ENCODE data around the gene PLVAP.
A peak's percentile ranks its signal among the peaks of the same experiment; 100 is the strongest.
"Not testable (repeated sequence)": the region's sequence is repeated elsewhere in the genome, so short reads cannot be mapped to it uniquely, and the experiment has no call there.

PLVAP gene

GRCh38 chr19:17398902-17399527 lies 21.9 kb upstream of the PLVAP start:
- DNase-seq: no peak

DNA sequence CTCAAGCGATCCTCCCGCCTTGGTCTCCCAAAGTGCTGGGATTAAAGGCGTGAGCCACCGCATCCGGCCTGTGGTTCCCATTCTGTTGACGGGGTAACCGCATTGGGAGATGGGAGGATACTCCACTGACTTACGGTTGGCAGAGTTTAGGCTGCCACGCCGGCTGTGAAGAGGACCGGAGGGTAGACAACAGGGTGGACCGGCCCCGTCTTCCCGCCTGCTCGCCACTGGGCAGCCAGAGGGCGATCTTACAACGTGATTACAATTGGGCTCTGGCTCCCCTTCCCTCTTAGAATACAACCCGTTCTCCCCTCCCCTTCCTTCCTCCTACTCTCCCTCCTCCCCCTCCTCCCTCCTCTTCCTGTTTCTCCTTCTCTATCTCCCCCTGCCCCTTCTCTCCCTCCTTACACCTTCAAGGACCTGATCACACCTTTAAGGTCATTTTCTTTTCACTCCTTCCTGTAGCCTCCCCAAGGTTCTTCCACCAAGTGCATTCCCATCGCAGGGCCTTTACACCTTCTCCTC lies 17.8 kb upstream of the PLVAP start:
- DNase-seq: peak; percentile 76

DNA sequence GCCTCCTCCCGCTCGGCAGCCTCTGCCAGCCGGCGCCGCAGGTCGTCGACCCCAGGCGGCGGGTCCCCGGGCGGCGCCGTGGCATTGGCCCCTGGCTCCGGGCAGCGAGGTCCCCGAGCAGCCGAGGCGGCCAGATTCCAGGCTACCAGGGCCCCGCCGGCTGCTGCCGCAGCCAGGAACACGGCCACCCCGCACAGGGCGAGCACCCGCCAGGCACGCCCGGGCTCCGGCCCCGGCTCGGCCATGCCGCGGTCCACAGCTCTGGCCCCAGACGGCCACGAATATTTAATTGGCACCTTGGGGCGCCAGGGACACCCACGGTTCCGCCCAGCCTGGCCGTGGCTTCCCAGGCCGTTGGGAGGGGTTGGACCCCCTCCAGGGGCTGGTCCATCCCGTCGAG lies 16.8 kb upstream of the PLVAP start, which contains the start of gene CCDC194:
CCDC194 (minus strand) TSS at position 283 of the 400 bp plus-strand sequence; CDS start at position 245, 38 bp downstream.
- DNase-seq: no peak

DNA sequence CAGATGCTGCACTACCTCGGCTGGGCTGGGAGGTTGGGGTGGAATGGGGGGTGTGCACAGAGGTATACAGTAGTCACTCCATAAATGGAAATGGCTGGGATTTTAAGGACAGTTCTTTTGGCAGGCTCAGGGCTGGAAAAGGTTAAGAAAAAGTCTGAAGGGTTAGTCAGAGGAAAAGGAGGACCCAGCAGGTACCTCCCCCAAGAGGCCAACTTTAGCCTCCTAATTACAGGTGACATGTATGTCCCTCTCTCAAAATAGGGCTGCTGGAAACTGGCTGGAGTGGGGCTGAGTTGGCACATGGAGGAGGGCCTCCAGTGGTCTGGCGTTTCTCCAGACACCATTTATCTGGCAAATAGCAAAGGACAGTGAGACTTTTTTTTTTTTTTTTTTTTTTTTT lies 15.9 kb upstream of the PLVAP start:
- no peak for DNase-seq

DNA sequence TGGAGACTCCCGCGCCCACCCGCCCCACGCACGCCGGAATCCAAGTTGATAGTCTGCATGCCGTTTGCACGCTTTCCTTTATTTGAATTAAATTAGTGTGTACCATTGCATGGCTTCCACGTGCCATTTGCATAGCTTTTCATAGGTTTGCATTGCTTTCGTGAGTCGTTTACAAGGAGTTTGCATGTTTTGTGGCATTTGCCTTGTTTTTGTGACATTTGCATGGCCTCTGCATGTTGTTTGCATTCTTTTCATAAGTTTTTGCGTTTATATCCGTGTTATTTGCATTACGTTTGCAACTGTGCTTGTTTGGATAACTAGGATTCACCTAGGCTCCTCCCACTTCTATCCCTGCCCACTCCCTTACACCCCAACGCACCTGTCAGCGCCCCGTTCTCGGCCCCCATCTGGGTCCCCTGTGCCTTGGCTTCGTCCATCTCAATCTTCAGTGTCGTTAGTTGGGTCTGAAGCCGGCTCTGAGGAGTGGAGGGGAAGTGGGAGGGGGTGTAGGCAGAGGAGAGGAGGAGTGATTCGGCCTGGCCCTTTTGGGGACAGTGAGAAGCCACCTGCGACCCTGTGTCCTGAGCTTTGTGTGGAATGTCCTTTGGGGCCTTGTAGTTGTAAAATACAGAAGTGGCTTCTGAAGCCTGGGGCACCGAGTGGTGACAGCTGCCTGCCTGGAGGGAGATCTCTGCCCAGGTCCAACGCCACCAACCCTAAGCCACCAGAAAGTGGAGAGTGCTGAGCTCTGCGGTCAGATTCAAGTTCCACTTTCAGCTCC lies 14.4 kb upstream of the PLVAP start:
- no peak for DNase-seq

DNA sequence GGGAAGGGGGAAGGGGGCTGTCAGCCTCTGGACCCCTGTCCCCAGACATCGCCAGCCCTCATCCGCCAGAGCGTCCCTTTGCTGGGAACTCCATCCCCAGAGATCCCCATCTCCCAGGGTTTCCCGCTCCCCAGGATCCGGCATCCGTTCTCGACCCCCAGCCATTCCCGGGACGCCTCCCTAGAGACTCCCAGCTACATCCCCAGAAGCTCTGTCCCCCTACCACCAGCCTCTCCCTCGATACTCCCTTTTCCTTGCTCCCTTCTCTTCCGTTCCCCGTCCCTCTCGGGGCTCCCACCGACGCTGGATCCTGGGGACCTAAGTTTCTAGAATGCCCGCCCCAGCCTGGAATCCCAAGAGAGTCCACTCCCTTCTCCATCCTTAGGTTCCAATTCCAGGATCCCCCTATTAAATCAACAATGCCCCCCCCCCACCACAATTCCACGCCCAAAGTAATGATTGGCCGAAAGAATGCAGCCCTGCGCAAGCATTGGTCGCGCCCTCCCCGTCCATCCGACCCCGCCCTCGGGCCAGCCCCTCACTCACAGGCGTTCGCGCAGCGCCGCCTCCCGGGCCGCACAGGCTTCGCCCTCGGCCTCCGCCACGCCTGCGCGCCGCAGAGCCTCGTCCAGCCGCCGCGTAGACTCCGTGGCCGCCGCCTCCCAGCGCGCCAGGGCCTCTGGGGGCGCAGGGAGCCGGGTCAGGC lies 13.7 kb upstream of the PLVAP start:
- peak; percentile 96 for DNase-seq

GRCh38 chr19:17389957-17390664 lies 13.0 kb upstream of the PLVAP start:
- peak; percentile 21 for DNase-seq

DNA sequence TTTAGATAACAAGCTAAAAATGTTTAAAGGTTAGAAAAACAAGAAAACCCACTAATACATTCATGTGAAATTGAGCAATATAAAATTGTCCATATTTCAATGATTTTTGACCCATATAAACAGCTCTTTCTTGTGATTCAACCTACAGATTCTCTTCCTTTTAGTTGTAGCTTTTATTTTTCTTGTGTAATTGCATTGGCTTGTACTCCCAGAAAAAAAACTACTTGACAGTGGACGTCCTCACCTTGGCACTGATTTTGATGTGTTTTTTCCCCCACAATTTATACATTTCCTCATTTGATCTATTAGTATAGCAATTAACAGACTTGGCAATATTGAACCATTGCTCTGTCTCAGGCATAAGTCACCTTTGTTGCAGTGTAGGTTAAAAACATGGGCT lies 12.1 kb upstream of the PLVAP start:
- DNase-seq: no peak

- DNase-seq: peak; percentile 70
Measured at GRCh38 chr19:17385878-17386611, 8.9 kb upstream of the PLVAP start.

- no peak for DNase-seq
Measured at GRCh38 chr19:17380426-17381138, 3.4 kb upstream of the PLVAP start.

DNA sequence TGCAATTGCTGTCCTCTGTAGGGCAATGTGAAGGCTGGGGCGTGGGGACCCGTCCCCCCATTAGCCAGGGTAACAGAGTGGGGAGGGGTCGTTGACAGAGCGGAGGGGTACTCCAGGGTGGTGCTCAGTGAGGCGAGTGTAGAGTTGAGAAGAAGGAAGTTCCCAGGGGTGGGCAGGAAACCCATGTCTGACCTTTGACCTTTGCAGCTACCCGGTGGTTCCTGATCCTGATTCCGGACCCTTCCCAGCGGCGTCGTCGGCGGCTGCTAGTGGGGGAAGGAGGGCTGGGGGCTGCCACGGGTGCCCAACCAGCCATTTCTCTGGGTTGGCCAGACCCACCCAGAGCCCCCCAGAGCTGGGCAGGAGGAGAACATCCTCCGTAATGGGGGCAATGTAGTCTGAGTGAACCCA lies 2.1 kb upstream of the PLVAP start:
- DNase-seq: no peak

DNA sequence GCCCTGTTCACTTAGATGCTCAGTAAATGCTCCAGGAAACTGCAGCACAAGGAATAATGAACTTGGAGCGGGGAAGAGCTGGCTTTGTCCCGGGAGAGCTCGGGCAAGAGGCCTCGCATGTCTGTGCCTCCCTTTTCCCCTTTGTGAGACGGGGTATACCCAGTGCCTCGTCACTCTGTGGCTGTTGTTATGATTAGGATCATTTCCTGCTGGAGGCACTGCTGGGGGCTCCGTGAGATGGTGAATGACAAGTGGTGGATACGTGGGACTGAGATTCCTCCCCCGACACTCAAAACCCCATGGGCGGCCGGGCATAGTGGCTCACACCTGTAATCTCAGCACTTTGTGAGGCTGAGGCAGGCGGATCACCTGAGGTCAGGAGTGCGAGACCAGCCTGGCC lies 1.1 kb upstream of the PLVAP start:
- no peak for DNase-seq

DNA sequence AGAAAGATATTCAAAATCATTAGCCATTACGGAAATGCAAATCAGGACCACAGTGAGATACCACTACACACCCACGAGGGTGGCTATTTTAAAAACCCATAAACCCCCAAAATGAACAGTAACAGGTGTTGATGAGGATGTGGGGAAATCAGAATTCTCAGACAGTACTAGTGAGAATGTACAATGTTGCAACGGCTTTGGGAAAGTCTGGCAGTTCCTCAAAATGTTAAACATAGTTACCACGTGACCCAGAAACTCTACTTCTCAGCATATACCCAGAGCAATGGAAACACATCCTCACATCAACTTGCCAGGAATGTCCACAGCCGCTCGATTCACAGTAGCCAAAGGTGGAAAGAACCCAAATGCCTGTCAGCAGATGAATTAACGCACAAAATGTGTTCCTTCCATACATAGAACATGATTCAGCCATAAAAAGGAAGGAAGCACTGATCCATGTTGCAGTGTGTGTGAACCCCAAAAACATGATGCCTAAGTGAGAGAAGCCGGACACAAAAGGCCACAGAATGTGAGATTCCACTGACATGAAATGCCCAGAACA lies 7.0 kb downstream of the PLVAP start:
- DNase-seq: no peak

- DNase-seq: no peak
Measured at GRCh38 chr19:17365361-17365760, 11.8 kb downstream of the PLVAP start.

DNA sequence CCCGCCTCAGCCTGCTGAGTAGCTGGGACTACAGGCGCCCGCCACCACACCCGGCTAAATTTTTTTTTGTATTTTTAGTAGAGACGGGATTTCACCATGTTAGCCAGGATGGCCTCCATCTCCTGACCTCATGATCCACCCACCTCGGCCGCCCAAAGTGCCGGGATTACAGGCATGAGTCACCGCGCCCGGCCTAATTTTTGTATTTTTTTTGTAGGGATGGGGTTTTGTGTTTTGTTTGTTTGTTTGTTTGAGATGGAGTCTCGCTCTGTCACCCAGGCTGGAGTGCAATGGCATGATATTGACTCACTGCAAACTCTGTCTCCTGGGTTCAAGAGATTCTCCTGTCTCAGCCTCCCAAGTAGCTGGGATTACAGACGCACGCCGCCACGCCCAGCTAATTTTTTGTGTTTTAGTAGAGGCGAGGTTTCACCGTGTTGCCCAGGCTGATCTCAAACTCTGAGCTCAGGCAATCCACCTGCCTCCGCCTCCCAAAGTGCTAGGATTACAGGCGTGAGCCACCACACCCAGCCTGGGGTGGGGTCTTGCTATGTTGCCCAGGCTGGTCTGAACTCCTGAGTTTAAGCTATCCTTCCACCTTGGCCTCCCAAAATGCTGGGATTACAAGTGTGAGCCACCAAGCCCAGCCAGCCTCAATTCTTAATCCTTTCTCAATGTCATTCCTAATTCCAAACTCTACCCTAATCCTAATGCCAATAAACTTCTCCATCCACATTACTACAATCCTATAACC lies 13.1 kb downstream of the PLVAP start:
- DNase-seq: not testable (repeated sequence)

DNA sequence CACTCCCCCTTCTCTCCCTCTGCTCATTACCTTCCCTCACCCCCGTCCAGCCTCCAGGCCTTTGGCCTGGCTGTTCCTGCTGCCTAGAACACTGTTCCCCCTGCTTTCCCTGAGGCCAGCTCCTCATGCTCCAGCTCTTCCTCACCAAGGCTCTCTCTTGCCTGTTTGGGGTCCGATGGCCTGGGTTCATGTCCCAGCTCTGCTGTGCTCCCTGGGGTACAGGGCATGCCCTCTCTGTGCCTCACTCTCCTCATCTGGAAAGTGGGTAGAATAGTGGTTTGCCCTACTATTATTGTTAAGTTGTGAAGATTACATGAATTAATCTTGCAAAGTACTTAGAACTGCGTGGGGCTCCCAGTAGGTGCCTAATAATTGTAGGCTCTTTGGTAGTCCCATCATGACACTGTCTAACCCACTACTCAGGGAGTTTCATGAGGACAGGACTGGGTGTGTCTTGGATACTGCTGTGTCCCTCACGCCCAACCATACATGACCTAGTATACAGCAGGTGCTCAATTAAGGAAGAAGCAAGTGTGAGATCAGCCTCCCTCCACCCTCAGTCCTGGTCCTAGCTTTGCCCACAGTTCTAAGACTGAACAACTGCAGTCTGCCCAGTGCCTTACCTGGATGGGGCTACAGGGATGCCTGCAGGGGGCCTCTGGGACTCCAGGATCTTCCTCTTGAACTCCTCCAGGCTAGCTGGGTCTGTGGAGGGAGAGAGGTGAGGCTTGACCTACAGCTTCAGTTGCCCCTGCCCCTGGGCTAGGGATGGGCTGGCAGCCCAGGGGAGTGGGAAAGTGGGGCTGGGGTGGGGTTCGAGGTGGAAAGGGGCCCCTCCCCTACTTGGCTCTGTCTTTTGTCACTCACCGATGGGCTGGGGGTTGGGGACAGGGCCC lies 17.0 kb downstream of the PLVAP start:
- DNase-seq: no peak

- DNase-seq: no peak
Measured at GRCh38 chr19:17358395-17358794, 18.7 kb downstream of the PLVAP start.

GRCh38 chr19:17357724-17358123 lies 19.4 kb downstream of the PLVAP start:
- no peak for DNase-seq

DNA sequence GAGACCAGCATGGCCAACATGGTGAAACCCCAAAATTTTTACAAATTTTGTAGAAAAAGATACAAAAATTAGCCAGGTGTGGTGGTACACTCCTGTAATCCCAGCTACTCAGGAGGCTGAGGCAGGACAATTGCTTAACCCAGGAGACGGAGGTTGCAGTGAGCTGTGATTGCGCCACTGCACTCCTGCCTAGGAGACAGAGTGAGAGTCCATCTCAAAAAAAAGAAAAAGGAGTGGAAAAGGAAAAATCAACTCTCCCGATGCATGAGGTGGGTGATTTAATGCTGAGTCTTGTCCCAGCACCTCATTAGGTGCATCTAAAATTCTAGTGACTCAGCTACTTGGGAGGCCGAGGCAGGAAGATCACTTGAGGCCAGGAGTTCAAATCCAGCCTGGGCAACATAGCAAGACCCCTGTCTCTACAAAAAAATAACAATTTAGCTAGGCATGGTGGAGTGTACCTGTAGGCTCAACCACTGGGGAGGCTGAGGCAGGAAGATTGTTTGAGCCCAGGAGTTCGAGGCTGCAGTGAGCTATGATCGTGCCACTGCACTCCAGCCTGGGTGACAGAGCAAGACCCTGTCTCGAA lies 20.0 kb downstream of the PLVAP start:
- no peak for DNase-seq

Measured in activated naive CD4-positive, alpha-beta T cell treated with anti-CD3 and anti-CD28 coated beads, Interleukin-2, amount 50 U/mL, for 16 hours (primary cell).